ENCODE measurements around the gene ARHGEF16.

ARHGEF16 gene

GRCh38 chr1:3495776-3496745 lies 41.6 kb downstream of the ARHGEF16 start:
- no peak for TF ChIP-seq CTCF (IDR thresholded peaks at IDR 0.05)
- H3K36me3 Mint-ChIP-seq (ENCODE audit: low read depth), result no peaks in the 10 kb centered on the region
- H3K9me3 Mint-ChIP-seq, result no peaks in the 10 kb centered on the region
- DNase-seq, result no peak
- H3K4me3 Mint-ChIP-seq, result no peak overlapping the region
- H3K27ac Mint-ChIP-seq, result no peak overlapping the region
- peaks cover 5% of the 10 kb centered on the region for H3K4me1 Mint-ChIP-seq
- no peaks in the 10 kb centered on the region for H3K27me3 Mint-ChIP-seq (ENCODE audit: low read depth, poor library complexity)

GRCh38 chr1:3496916-3497315 lies 42.5 kb downstream of the ARHGEF16 start:
- no peaks in the 10 kb centered on the region for H3K4me1 Mint-ChIP-seq

GRCh38 chr1:3497521-3497920 lies 43.1 kb downstream of the ARHGEF16 start:
- no peaks in the 10 kb centered on the region for H3K36me3 Mint-ChIP-seq (ENCODE audit: low read depth)
- H3K27me3 Mint-ChIP-seq (ENCODE audit: low read depth, poor library complexity), result no peaks in the 10 kb centered on the region
- no peak for DNase-seq
- TF ChIP-seq CTCF (IDR thresholded peaks at IDR 0.05), result no peak
- H3K4me1 Mint-ChIP-seq, result no peaks in the 10 kb centered on the region
- no peaks in the 10 kb centered on the region for H3K9me3 Mint-ChIP-seq
- H3K4me3 Mint-ChIP-seq, result no peak overlapping the region
- no peak overlapping the region for H3K27ac Mint-ChIP-seq

More at GRCh38 chr1:3496916-3497315, 42.5 kb downstream of the ARHGEF16 start:
- DNase-seq, result no peak
- Mint-ChIP-seq H3K4me3 (no peak overlapping the region), H3K36me3 (ENCODE audit: low read depth) (no peaks in the 10 kb centered on the region), H3K27ac (no peak overlapping the region), H3K9me3 (no peaks in the 10 kb centered on the region), H3K27me3 (ENCODE audit: low read depth, poor library complexity) (no peaks in the 10 kb centered on the region)
- no peak for TF ChIP-seq CTCF (IDR thresholded peaks at IDR 0.05)

GRCh38 chr1:3498246-3498930 lies 43.9 kb downstream of the ARHGEF16 start:
- DNase-seq, result no peak
- no peak for TF ChIP-seq CTCF (IDR thresholded peaks at IDR 0.05)
- Mint-ChIP-seq H3K27ac (no peak overlapping the region), H3K36me3 (ENCODE audit: low read depth) (no peaks in the 10 kb centered on the region), H3K4me3 (no peak overlapping the region), H3K4me1 (no peaks in the 10 kb centered on the region), H3K9me3 (no peaks in the 10 kb centered on the region), H3K27me3 (ENCODE audit: low read depth, poor library complexity) (no peaks in the 10 kb centered on the region)

- H3K4me1 Mint-ChIP-seq, result no peaks in the 10 kb centered on the region
- H3K27ac Mint-ChIP-seq, result no peak overlapping the region
- H3K4me3 Mint-ChIP-seq, result no peak overlapping the region
- no peaks in the 10 kb centered on the region for H3K9me3 Mint-ChIP-seq
- DNase-seq, result no peak
- no peaks in the 10 kb centered on the region for H3K36me3 Mint-ChIP-seq (ENCODE audit: low read depth)
- TF ChIP-seq CTCF (IDR thresholded peaks at IDR 0.05), result no peak
- no peaks in the 10 kb centered on the region for H3K27me3 Mint-ChIP-seq (ENCODE audit: low read depth, poor library complexity)
Observed at GRCh38 chr1:3498986-3499385, 44.5 kb downstream of the ARHGEF16 start.

Data from nephron progenitor cell (in vitro differentiated cells).